DMS79 (cell line): ENCODE results near the gene DQX1.
A peak's percentile ranks its signal among the peaks of the same experiment; 100 is the strongest.
"Not testable (repeated sequence)": the region's sequence is repeated elsewhere in the genome, so short reads cannot be mapped to it uniquely, and the experiment has no call there.

Experiments
- DNase-seq: peaks from one replicate; lab custom pipeline; 2025; lab: John Stamatoyannopoulos, UW

The DQX1 gene

GRCh38 chr2:74491648-74492544 is 34.1 kb downstream of the DQX1 start:
- DNase-seq, result no peak

- no peak for DNase-seq
Measured at GRCh38 chr2:74489906-74490305, 36.1 kb downstream of the DQX1 start.

GRCh38 chr2:74488643-74489481 is 37.2 kb downstream of the DQX1 start:
- no peak for DNase-seq

- no peak for DNase-seq
Measured at GRCh38 chr2:74486141-74486540, 39.9 kb downstream of the DQX1 start.

GRCh38 chr2:74483675-74484164 is 42.3 kb downstream of the DQX1 start:
- DNase-seq, result not testable (repeated sequence)

- peak; percentile 92 for DNase-seq
Measured at GRCh38 chr2:74482801-74483674, 43.0 kb downstream of the DQX1 start, which contains the start of the genes CCDC142 and TTC31. TSS of gene CCDC142 (minus strand) at chr2:74482998. CDS start at chr2:74482837, 161 bp downstream. TSS of gene TTC31 (plus strand) at chr2:74483081. CDS start at chr2:74483096, 15 bp downstream.

- no peak for DNase-seq
Measured at GRCh38 chr2:74481961-74482800, 43.9 kb downstream of the DQX1 start.

- no peak for DNase-seq
Measured at GRCh38 chr2:74481431-74481830, 44.6 kb downstream of the DQX1 start.

GRCh38 chr2:74474899-74475298 is 51.1 kb downstream of the DQX1 start:
- DNase-seq, result no peak

- no peak for DNase-seq
Measured at GRCh38 chr2:74474481-74474880, 51.5 kb downstream of the DQX1 start.

GRCh38 chr2:74472945-74473258 is 53.1 kb downstream of the DQX1 start:
- no peak for DNase-seq

- peak; percentile 72 for DNase-seq
Measured at GRCh38 chr2:74472086-74472944, 53.7 kb downstream of the DQX1 start, which contains the start of gene MRPL53. TSS of gene MRPL53 (minus strand) at chr2:74472680. CDS start at chr2:74472660, 20 bp downstream.

- no peak for DNase-seq
Measured at GRCh38 chr2:74471332-74472065, 54.5 kb downstream of the DQX1 start.

- not testable (repeated sequence) for DNase-seq
Measured at GRCh38 chr2:74470742-74471141, 55.3 kb downstream of the DQX1 start.
